Psoas muscle (tissue), 8 donors: Measurements from ENCODE around the gene DTD1. TPM values are rescaled to one million over a fixed set of nuclear protein-coding genes. Genes with fewer than 3 reads are reported as not detected.

Experiments
- ATAC-seq, 4 donors: fragments of 200-7000 bp; cut with Tn5 transposase; one replicate each; pipeline ENCODE4 v1.9.1; 2020; ENCODE audit warnings: moderate library complexity in 3 of 4, mild to moderate bottlenecking in 2 of 4
- DNase-seq, 2 donors: peaks; one replicate each; pipeline ENCODE4 v3.0.0-alpha.2; 2020
- H3K27ac ChIP-seq: fragments of 200-600 bp; one replicate; pipeline ENCODE4 v1.8.0; 2022
- H3K27me3 ChIP-seq, 3 donors: fragments of 200-600 bp in 1 of 3; one replicate each; pipeline versions ENCODE4 v1.6.1 to v1.8.0; 2013 to 2022; ENCODE audit warnings: low read length in 2 of 3, mild to moderate bottlenecking in 2 of 3, moderate library complexity in 1 of 3; ENCODE audit not compliant: insufficient read depth in 3 of 3
- H3K36me3 ChIP-seq, 2 donors: fragments of 200-600 bp in 1 of 2; one replicate each; pipeline versions ENCODE4 v1.6.1 to v1.8.0; 2013 to 2022; ENCODE audit warnings: low read depth in 1 of 2, mild to moderate bottlenecking in 1 of 2, moderate library complexity in 1 of 2; ENCODE audit not compliant: insufficient read depth in 1 of 2
- H3K4me1 ChIP-seq: fragments of 200-600 bp; one replicate; pipeline ENCODE4 v1.8.0; 2022
- H3K4me3 ChIP-seq: fragments of 200-600 bp; one replicate; pipeline ENCODE4 v1.8.0; 2022; ENCODE audit warnings: mild to moderate bottlenecking
- H3K9me3 ChIP-seq: fragments of 200-600 bp; one replicate; pipeline ENCODE4 v1.8.0; 2022
- CTCF ChIP-seq: fragments of 200-600 bp; IDR thresholded peaks from one replicate; pipeline ENCODE4 v1.8.0; 2022; ENCODE audit warnings: antibody characterized with exemption
- WGBS, 3 donors: extraction: QIAGEN DNeasy Blood & Tissue Kit; methylation state at CpG; one replicate each; pipeline versions ENCODE4 v1.1.6 to v1.1.7; 2013; 5-methylcytosine and 5-hydroxymethylcytosine counted together
- intact Hi-C, 2 donors: fragments of 100-400 bp; cut with DNase I; formaldehyde crosslinking; loops; one replicate each; pipeline versions ENCODE4 v1.11.0 to v1.14.2; 2022
- long read RNA-seq, 2 donors: library from polyadenylated mRNA; unstranded; transcript quantifications; one replicate each; pipeline ENCODE4 v2.0.0, GENCODE V29; 2021
- polyA plus RNA-seq, 3 donors: library from polyadenylated mRNA; stranded (reverse); fragments of 200-250 nt; gene quantifications; one replicate each; pipeline ENCODE4 v1.2.3, GENCODE V29; 2013
- total RNA-seq, 4 donors: library from RNA; stranded (reverse); fragmentation: NEBNext Ultra II Directional in 2 of 4; extraction: Animal tissue kit (Norgen Biotek cat#: 25700) in 2 of 4; gene quantifications; one replicate each; pipeline versions ENCODE4 v1.2.1 to v1.2.4, GENCODE V29; 2021 to 2023
- donor health status: healthy with polysubstance abuse.
- donor health status: DM: no; HTN: no; CAD: no; lungs with moderate emphysema.
- donor health status: Bipolar disorder and iron deficiency.
- donor health status: healthy.
- donor health status: DM: yes; HTN: yes; CAD: no.
- donor health status: DM: no; HTN: no; CAD: no.
- donor health status: DM: no; HTN: no; CAD: no.
- donor health status: DM: yes; HTN: yes; CAD: no.

The DTD1 gene
- total RNA-seq (10 to 100 TPM; 16.9 to 19.5 (median 18.5) TPM), polyA plus RNA-seq (10 to 100 TPM; 12.4 to 20.7 (median 18.2) TPM)
- long read RNA-seq, donor 1, transcript DTD1-201 (6 exons, 1,387 nt): major isoform, 9 of 10 reads
- long read RNA-seq, donor 1, partial matches to known transcripts: 0 of 10 reads
- long read RNA-seq, donor 1, other reads (novel, unspliced or antisense): 1 of 10 reads
- long read RNA-seq, donor 2, full-length matches to known transcripts: 23 of 25 reads
- long read RNA-seq, donor 2, partial matches to known transcripts: 2 of 25 reads
- long read RNA-seq, donor 2, other reads (novel, unspliced or antisense): 0 of 25 reads

DNA sequence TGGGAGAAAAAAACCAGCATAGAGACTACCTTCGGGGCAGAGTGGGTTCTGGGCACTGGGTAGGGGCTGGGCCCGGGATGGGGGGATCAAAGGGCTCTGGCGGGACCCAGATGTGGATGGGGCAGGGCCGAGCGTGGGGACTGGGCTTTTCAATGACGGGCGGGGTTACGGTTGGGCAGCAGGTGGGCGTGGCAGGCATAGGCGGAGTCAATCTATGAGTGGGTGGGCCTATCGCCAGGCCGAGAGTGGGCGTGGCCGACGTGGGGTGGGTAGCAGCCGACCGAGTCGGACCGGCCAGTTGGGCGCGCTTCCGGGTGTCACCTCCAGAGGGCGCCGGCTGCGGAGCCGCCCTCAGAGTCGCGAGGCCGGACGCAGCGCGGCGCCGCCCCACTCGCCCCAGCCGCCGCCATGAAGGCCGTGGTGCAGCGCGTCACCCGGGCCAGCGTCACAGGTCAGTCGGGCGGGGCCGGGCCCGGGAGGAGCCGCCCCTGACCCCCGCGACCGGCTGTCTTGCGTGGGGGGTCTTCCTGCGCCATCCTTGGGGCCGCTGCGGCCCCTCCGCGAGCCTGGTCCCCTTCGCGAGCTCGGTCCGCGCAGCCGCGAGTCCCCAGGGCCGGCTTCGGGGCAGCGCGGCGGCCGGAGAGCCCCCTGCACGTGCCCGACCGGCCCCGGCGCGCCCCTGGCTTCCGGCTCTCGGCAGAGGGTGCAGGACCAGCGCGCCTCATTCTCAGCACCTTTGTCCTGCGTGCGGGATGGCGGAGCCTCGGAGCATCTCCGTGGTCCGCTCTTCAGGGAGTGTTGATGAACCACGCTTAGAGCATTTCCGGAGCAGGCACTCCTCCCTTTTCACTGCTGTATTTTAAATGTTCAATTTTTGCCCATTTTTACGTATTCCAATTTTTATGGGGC lies at the start of gene DTD1:
TSS of gene DTD1 (plus strand) at position 390 of the 909 bp plus-strand sequence. CDS start at position 409, 19 bp downstream.
- Histone ChIP-seq H3K27ac (peak within 1 kb of the TSS; percentile 83), H3K4me1 (peaks cover 8% of the 10 kb centered on the region), H3K36me3 (no peaks in the 10 kb centered on the region), H3K9me3 (no peaks in the 10 kb centered on the region), H3K27me3 (no peaks in the 10 kb centered on the region), H3K4me3 (peak within 1 kb of the TSS; percentile 94)
- ATAC-seq: peak; percentile 96 to 98 (median 98)
- DNase-seq: peak; percentile 96 to 98
- intact Hi-C loops: loop anchor here in 1 of 2 donors (5.0 kb wide), 1 partner anchor 204 kb away; no protein-coding TSS in a partner anchor
- 0% methylated on average over 43 to 88 of the region's 88 CpGs for WGBS, 3 donors
- peak; percentile 65 for TF ChIP-seq CTCF

GRCh38 chr20:18541741-18542140 lies 46.1 kb upstream of the DTD1 start:
- H3K27ac ChIP-seq: no peak overlapping the region
- ATAC-seq (no peak), DNase-seq (no peak)
- no peaks in the 10 kb centered on the region for H3K9me3 ChIP-seq
- intact Hi-C loops: no loop called here
- no peaks in the 10 kb centered on the region for H3K4me1 ChIP-seq
- no peak overlapping the region for H3K4me3 ChIP-seq
- 91 to 95% (median 92%) methylated on average over 5 of the region's 5 CpGs for WGBS, 3 donors
- H3K27me3 ChIP-seq: no peaks in the 10 kb centered on the region
- TF ChIP-seq CTCF: no peak
- peaks cover 0 to 86% of the 10 kb centered on the region in 2 donors for H3K36me3 ChIP-seq

- H3K36me3 ChIP-seq: peaks cover 0 to 91% of the 10 kb centered on the region in 2 donors
- DNase-seq (no peak), ATAC-seq (no peak)
- no peak overlapping the region for H3K27ac ChIP-seq
- no peaks in the 10 kb centered on the region for H3K4me1 ChIP-seq
- H3K4me3 ChIP-seq: no peak overlapping the region
- H3K27me3 ChIP-seq: no peaks in the 10 kb centered on the region
- TF ChIP-seq CTCF: no peak
- intact Hi-C loops: no loop called here
- H3K9me3 ChIP-seq: no peaks in the 10 kb centered on the region
- 95 to 99% (median 95%) methylated on average over 4 of the region's 4 CpGs for WGBS, 3 donors
These were observed 44.6 kb upstream of the DTD1 start for GRCh38 chr20:18543216-18543615.

DNA sequence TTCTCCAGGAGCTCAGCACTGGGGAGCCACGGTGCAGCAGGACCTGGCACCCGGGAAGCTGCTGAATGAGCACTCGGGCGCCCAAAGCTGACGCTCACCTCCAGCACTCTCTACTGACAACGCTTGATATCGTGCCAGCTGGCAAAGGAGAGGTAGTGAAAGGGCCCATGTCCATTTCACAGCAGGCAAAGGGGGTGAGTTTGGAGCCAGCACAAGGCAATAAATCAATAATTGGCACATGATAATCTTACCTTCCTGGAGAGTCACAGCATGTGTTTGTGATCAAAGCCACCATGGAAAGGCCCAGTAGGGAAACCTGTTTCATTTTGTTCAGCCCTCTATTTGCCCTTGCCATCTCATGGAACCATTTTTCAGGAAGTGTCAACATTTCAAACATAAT lies 43.9 kb upstream of the DTD1 start:
- no peak for DNase-seq
- Histone ChIP-seq H3K36me3 (peaks cover 0 to 93% of the 10 kb centered on the region in 2 donors), H3K9me3 (no peaks in the 10 kb centered on the region), H3K27ac (no peak overlapping the region), H3K27me3 (no peaks in the 10 kb centered on the region), H3K4me1 (no peaks in the 10 kb centered on the region), H3K4me3 (no peak overlapping the region)
- TF ChIP-seq CTCF: no peak
- intact Hi-C loops: no loop called here
- ATAC-seq: no peak
- 70 to 78% (median 74%) methylated on average over 7 of the region's 7 CpGs for WGBS, 3 donors
